PC-3 (cell line): ENCODE measurements around the gene LY86.

Experiments
- EZH2phosphoT487 ChIP-seq: fragments of 300-600 bp; sonication (generic); IDR thresholded peaks from 2 replicates; pipeline ENCODE4 v1.6.1; 2018; ENCODE audit warnings: mild to moderate bottlenecking, antibody characterized with exemption, low read length, borderline replicate concordance
- TF ChIP-seq, protein P1 (sequence below): fragments of 300-600 bp; sonication (generic); conservative IDR thresholded peaks from 2 replicates; pipeline ENCODE4 v1.5.1; 2017; ENCODE audit warnings: antibody characterized with exemption, low read depth, mild to moderate bottlenecking, low read length

DNA sequence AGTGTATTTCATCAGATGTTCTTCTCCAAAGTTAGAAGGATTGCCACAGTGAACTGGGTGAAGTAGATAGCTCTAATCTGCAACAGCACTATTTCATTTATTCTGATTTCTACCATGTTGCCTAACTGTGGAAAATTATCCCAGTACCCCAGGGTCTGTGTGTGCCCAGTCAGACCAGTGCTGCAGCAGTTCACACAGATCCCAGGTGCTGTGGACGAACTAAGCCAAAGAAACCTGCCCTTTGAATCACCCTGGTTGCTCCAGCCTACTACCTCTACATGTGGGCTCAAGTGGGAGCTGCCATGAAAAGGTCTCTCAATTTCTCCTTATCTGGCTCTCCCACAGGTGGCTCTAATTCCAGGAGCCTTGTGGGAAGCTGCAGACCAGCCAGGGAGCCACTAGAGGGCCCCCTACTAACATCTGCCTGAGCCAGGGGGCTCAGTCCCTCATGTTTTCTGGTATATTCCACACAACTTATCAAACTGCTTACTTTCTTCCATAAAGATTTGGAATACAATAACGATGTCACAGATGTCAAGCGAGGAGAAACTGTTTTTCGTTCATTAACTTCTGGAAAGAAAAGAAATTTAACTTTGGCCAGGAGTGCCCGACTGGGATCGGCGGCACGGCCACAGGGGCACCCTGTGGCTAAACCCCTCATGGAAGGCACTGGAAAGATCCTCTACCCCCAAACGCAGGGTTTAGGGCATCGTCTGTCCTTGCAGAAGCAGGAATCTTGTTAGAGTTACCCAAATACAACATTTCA is 31.6 kb upstream of the LY86 start:
- no peak for TF ChIP-seq EZH2phosphoT487
- TF ChIP-seq, protein P1, sequence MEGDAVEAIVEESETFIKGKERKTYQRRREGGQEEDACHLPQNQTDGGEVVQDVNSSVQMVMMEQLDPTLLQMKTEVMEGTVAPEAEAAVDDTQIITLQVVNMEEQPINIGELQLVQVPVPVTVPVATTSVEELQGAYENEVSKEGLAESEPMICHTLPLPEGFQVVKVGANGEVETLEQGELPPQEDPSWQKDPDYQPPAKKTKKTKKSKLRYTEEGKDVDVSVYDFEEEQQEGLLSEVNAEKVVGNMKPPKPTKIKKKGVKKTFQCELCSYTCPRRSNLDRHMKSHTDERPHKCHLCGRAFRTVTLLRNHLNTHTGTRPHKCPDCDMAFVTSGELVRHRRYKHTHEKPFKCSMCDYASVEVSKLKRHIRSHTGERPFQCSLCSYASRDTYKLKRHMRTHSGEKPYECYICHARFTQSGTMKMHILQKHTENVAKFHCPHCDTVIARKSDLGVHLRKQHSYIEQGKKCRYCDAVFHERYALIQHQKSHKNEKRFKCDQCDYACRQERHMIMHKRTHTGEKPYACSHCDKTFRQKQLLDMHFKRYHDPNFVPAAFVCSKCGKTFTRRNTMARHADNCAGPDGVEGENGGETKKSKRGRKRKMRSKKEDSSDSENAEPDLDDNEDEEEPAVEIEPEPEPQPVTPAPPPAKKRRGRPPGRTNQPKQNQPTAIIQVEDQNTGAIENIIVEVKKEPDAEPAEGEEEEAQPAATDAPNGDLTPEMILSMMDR, result peak; percentile 94
